Ectodermal cell (in vitro differentiated cells): Measurements from ENCODE around the gene MAD2L2.

Source experiments
- H3K27ac ChIP-seq: 2 replicates; pipeline ENCODE4 v1.7.0; 2013; ENCODE audit warnings: mild to moderate bottlenecking, low read depth, low read length; ENCODE audit not compliant: insufficient read depth, poor library complexity, severe bottlenecking
- H3K27me3 ChIP-seq: 2 replicates; pipeline ENCODE4 v1.7.0; 2013; ENCODE audit warnings: mild to moderate bottlenecking, low read length; ENCODE audit not compliant: insufficient read depth, control insufficient read depth, poor library complexity, severe bottlenecking
- H3K36me3 ChIP-seq: one replicate; pipeline ENCODE4 v1.7.0; 2013; ENCODE audit warnings: low read length; ENCODE audit not compliant: control insufficient read depth, insufficient read depth
- H3K4me1 ChIP-seq: one replicate; pipeline ENCODE4 v1.7.0; 2013; ENCODE audit warnings: low read length; ENCODE audit not compliant: control insufficient read depth, insufficient read depth
- H3K4me3 ChIP-seq: 2 replicates; pipeline ENCODE4 v1.7.0; 2013; ENCODE audit warnings: low read depth, low read length, control low read depth; ENCODE audit not compliant: insufficient read depth
- H3K9me3 ChIP-seq: 2 replicates; pipeline ENCODE4 v1.7.0; 2013; ENCODE audit warnings: mild to moderate bottlenecking, low read length, moderate library complexity; ENCODE audit not compliant: control insufficient read depth
- WGBS, 2 experiments: methylation state at CpG; one replicate each; pipeline ENCODE4 v1.1.7; 2013; ENCODE audit warnings: missing lambda C conversion rate in 2 of 2; 5-methylcytosine and 5-hydroxymethylcytosine counted together

The MAD2L2 gene

GRCh38 chr1:11653861-11654136 is 27.1 kb downstream of the MAD2L2 start:
- H3K27ac ChIP-seq = no peak overlapping the region
- H3K4me3 ChIP-seq = peak overlapping the region; percentile 57
- peaks cover 66% of the 10 kb centered on the region for H3K27me3 ChIP-seq
- H3K36me3 ChIP-seq = no peaks in the 10 kb centered on the region
- H3K4me1 ChIP-seq = peaks cover 13% of the 10 kb centered on the region
- H3K9me3 ChIP-seq = no peaks in the 10 kb centered on the region
- 30 to 45% methylated on average over 7 of the region's 7 CpGs for WGBS, 2 experiments

- no peaks in the 10 kb centered on the region for H3K9me3 ChIP-seq
- 61% methylated on average over 17 of the region's 17 CpGs for WGBS, 2 experiments
- H3K27me3 ChIP-seq = peaks cover 71% of the 10 kb centered on the region
- H3K4me3 ChIP-seq = no peak overlapping the region
- H3K4me1 ChIP-seq = peaks cover 15% of the 10 kb centered on the region
- H3K36me3 ChIP-seq = no peaks in the 10 kb centered on the region
- no peak overlapping the region for H3K27ac ChIP-seq
Measured at GRCh38 chr1:11653101-11653860, 27.7 kb downstream of the MAD2L2 start.

GRCh38 chr1:11652203-11652780 is 28.7 kb downstream of the MAD2L2 start:
- WGBS, 2 experiments = 93 to 95% methylated on average over 11 of the region's 11 CpGs
- Histone ChIP-seq H3K4me3 (no peak overlapping the region), H3K27me3 (peaks cover 77% of the 10 kb centered on the region), H3K9me3 (no peaks in the 10 kb centered on the region), H3K4me1 (peaks cover 21% of the 10 kb centered on the region), H3K36me3 (no peaks in the 10 kb centered on the region), H3K27ac (no peak overlapping the region)

GRCh38 chr1:11651017-11651416 is 29.9 kb downstream of the MAD2L2 start:
- peaks cover 77% of the 10 kb centered on the region for H3K27me3 ChIP-seq
- WGBS, 2 experiments = 85 to 87% methylated on average over 3 to 4 of the region's 4 CpGs

GRCh38 chr1:11650331-11650991 is 30.5 kb downstream of the MAD2L2 start:
- no peaks in the 10 kb centered on the region for H3K9me3 ChIP-seq
- no peak overlapping the region for H3K27ac ChIP-seq
- peaks cover 71% of the 10 kb centered on the region for H3K27me3 ChIP-seq
- no peaks in the 10 kb centered on the region for H3K36me3 ChIP-seq
- H3K4me3 ChIP-seq = peak overlapping the region; percentile 10
- H3K4me1 ChIP-seq = peaks cover 17% of the 10 kb centered on the region
- 6 to 8% methylated on average over 47 of the region's 47 CpGs for WGBS, 2 experiments

More at GRCh38 chr1:11651017-11651416, 29.9 kb downstream of the MAD2L2 start:
- Histone ChIP-seq H3K9me3 (no peaks in the 10 kb centered on the region), H3K4me3 (no peak overlapping the region), H3K27ac (no peak overlapping the region), H3K4me1 (peaks cover 21% of the 10 kb centered on the region), H3K36me3 (no peaks in the 10 kb centered on the region)

GRCh38 chr1:11649624-11650330 is 31.2 kb downstream of the MAD2L2 start:
- WGBS, 2 experiments = 45 to 54% methylated on average over 21 of the region's 21 CpGs
- Histone ChIP-seq H3K9me3 (no peaks in the 10 kb centered on the region), H3K4me1 (peaks cover 15% of the 10 kb centered on the region), H3K27me3 (peaks cover 69% of the 10 kb centered on the region), H3K27ac (no peak overlapping the region), H3K4me3 (peak overlapping the region; percentile 10), H3K36me3 (no peaks in the 10 kb centered on the region)

GRCh38 chr1:11649237-11649623 is 31.7 kb downstream of the MAD2L2 start:
- Histone ChIP-seq H3K27ac (no peak overlapping the region), H3K27me3 (peaks cover 65% of the 10 kb centered on the region), H3K4me1 (peaks cover 15% of the 10 kb centered on the region), H3K36me3 (no peaks in the 10 kb centered on the region), H3K9me3 (no peaks in the 10 kb centered on the region), H3K4me3 (no peak overlapping the region)
- 39% methylated on average over 8 of the region's 9 CpGs for WGBS, 2 experiments

GRCh38 chr1:11648732-11649158 is 32.2 kb downstream of the MAD2L2 start:
- H3K36me3 ChIP-seq = no peaks in the 10 kb centered on the region
- H3K27me3 ChIP-seq = peaks cover 60% of the 10 kb centered on the region
- WGBS, 2 experiments = 16% methylated on average over 30 of the region's 30 CpGs
- peaks cover 15% of the 10 kb centered on the region for H3K4me1 ChIP-seq
- H3K4me3 ChIP-seq = no peak overlapping the region
- no peaks in the 10 kb centered on the region for H3K9me3 ChIP-seq
- no peak overlapping the region for H3K27ac ChIP-seq

- Histone ChIP-seq H3K9me3 (no peaks in the 10 kb centered on the region), H3K27me3 (peaks cover 53% of the 10 kb centered on the region), H3K4me1 (peaks cover 15% of the 10 kb centered on the region), H3K4me3 (no peak overlapping the region), H3K27ac (no peak overlapping the region), H3K36me3 (no peaks in the 10 kb centered on the region)
- 93 to 96% methylated on average over 6 of the region's 6 CpGs for WGBS, 2 experiments
Measured at GRCh38 chr1:11648039-11648438, 32.9 kb downstream of the MAD2L2 start.

GRCh38 chr1:11647333-11647732 is 33.6 kb downstream of the MAD2L2 start:
- peaks cover 46% of the 10 kb centered on the region for H3K27me3 ChIP-seq
- H3K4me3 ChIP-seq = no peak overlapping the region
- 80 to 89% methylated on average over 7 of the region's 7 CpGs for WGBS, 2 experiments
- peaks cover 15% of the 10 kb centered on the region for H3K4me1 ChIP-seq
- no peaks in the 10 kb centered on the region for H3K9me3 ChIP-seq
- no peaks in the 10 kb centered on the region for H3K36me3 ChIP-seq
- no peak overlapping the region for H3K27ac ChIP-seq
